ENCODE data around the gene LMF2. TPM values are rescaled to one million over a fixed set of nuclear protein-coding genes. Genes with fewer than 3 reads are reported as not detected.

LMF2 gene
- total RNA-seq, 2 experiments from 2014 or later, result 107 to 114 TPM

DNA sequence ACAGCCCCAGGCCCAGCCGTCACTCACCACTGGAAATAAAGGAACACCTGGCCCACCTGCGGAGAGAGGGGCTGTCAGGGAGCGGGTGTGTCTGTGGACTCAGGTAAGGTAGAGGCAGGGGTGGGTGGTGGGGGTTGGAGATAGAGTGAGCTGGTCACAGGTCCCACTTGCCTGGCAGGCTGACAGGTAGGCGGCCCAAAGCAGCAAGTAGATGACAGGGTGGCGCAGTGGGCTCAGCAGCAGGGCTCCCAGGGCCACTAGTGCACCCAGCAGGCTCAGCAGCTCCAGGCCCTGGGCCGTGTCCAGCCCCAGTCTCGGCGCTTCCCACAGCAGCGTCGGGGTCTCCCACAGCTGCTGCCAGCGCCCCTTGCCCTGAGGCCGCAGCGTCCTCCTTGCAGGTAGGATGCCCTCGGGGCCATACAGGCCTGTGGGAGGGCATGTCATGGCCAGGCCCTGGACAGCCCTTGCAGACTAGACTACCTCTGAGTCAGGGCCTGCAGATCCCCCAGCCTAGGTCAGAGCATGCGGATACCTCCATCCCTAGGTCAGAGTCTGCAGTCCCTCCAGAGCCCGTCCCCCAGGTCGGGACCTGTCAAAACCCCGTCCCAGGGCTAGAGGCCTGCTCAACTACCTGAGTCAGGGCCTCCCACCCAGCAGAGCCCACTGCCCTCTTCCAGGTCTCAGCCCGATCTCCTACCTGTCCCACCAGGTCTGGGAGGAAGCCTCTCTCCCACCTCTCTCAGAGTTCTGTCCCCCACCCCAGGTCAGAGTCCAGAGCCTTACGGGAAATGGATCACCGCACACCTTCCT, 686 bp downstream of the LMF2 start:
- H3K27ac ChIP-seq (ENCODE audit: low read depth in 1 of 2, low read length in 2 of 2), result peak overlapping the region; percentile 89 to 92
- H3K36me3 ChIP-seq (ENCODE audit: insufficient read depth, low read length), result peaks cover 37% of the 10 kb centered on the region
- TF ChIP-seq, protein P1, sequence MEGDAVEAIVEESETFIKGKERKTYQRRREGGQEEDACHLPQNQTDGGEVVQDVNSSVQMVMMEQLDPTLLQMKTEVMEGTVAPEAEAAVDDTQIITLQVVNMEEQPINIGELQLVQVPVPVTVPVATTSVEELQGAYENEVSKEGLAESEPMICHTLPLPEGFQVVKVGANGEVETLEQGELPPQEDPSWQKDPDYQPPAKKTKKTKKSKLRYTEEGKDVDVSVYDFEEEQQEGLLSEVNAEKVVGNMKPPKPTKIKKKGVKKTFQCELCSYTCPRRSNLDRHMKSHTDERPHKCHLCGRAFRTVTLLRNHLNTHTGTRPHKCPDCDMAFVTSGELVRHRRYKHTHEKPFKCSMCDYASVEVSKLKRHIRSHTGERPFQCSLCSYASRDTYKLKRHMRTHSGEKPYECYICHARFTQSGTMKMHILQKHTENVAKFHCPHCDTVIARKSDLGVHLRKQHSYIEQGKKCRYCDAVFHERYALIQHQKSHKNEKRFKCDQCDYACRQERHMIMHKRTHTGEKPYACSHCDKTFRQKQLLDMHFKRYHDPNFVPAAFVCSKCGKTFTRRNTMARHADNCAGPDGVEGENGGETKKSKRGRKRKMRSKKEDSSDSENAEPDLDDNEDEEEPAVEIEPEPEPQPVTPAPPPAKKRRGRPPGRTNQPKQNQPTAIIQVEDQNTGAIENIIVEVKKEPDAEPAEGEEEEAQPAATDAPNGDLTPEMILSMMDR (IDR thresholded peaks at IDR 0.05), result no peak
- intact Hi-C loops (cut with DNase I, micrococcal nuclease), result loop anchor here (1.0 to 10.0 kb wide), 5 partner anchors 30 to 162 kb away; partner anchors contain the start of gene PPP6R2 (in 1 of the 2)
- ChIA-PET POLR2A (interaction anchor here (1.1 to 4.9 kb wide), 12 partner anchors 12 to 115 kb away, joined by 3 to 250 read pairs (median 18); partner anchors contain the start of genes CHKB, SCO2, SYCE3 and TYMP), CTCF (interaction anchor here (2.0 to 3.6 kb wide), 4 partner anchors 19 to 114 kb away, joined by 5 to 42 read pairs (median 16); partner anchors contain the start of genes SCO2 and SYCE3)
- Mint-ChIP-seq H3K9me3 (no peaks in the 10 kb centered on the region), H3K27ac (peak overlapping the region; percentile 89), H3K36me3 (ENCODE audit: low read depth) (peaks cover 15% of the 10 kb centered on the region), H3K4me1 (ENCODE audit: low read depth) (peaks cover 21% of the 10 kb centered on the region), H3K4me3 (peak overlapping the region; percentile 94), H3K27me3 (no peaks in the 10 kb centered on the region)
- ATAC-seq (ENCODE audit: poor library complexity), result no peak
- H3K4me1 ChIP-seq (ENCODE audit: insufficient read depth, low read length), result peaks cover 38% of the 10 kb centered on the region
- no peaks in the 10 kb centered on the region for H3K9me3 ChIP-seq (ENCODE audit: control insufficient read depth in 1 of 2, insufficient read depth in 1 of 2, low read length in 2 of 2)
- DNase-seq, result peak in 1 of 14 experiments; percentile 17
- H3K4me3 ChIP-seq (ENCODE audit: low read length), result peak overlapping the region; percentile 92
- no peaks in the 10 kb centered on the region for H3K27me3 ChIP-seq (ENCODE audit: control insufficient read depth in 1 of 2, insufficient read depth in 2 of 2, low read length in 2 of 2)

DNA sequence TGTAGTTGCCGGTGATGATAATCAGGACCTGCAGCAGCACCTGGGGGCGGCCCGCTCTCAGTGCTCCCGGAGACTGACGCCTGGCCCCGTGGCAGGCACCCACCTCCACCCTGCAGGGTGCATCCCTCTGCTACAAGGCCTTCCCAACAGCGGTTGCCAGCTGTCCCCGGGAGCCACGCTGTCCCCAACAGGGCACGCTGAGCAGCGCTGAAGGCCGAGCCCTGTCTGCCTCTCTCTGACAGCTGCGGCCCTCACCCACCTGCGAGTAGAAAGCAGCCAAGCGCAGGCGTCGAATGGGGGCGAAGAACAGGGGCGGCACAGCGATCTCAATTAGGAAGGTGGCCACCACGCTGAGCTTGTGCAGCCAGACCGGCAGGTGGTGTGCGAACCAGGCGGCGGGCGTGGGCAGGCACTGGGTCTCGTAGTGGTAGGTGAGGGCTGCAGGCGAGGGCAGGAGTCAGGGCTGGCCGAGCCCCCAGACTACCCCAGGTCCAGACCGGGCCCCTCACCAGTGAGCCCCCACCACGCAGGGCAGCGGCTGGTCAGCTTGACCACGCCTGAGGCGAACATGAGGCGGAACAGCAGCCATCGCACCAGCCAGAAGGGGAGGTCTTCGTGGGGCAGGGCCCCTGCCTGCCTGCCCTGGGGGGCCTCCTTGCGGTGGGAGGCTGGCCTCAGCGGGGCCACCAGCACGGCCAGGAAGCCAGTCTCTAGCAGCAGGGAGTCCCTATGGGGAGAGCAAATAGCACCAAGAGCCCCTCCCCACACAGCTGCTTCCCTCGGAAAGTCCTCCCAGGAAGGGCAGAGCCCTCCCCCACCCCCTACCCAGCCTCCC, 1.5 kb downstream of the LMF2 start:
- POLR2A ChIA-PET, result interaction anchor here (1.4 to 4.9 kb wide), 2 partner anchors 19 to 115 kb away, joined by 3 to 250 read pairs; partner anchors contain the start of gene SCO2
- intact Hi-C loops (cut with DNase I, micrococcal nuclease), result loop anchor here (2.0 to 10.0 kb wide), 4 partner anchors 29 to 161 kb away; partner anchors contain the start of gene PPP6R2 (in 1 of the 2)

More for the DNA sequence above, 1.5 kb downstream of the LMF2 start:
- peak overlapping the region; percentile 89 for H3K27ac Mint-ChIP-seq
- Histone ChIP-seq H3K27me3 (ENCODE audit: control insufficient read depth in 1 of 2, insufficient read depth in 2 of 2, low read length in 2 of 2) (no peaks in the 10 kb centered on the region), H3K27ac (ENCODE audit: low read depth in 1 of 2, low read length in 2 of 2) (peak overlapping the region; percentile 2 to 89), H3K9me3 (ENCODE audit: control insufficient read depth in 1 of 2, insufficient read depth in 1 of 2, low read length in 2 of 2) (no peaks in the 10 kb centered on the region), H3K4me1 (ENCODE audit: insufficient read depth, low read length) (peaks cover 38% of the 10 kb centered on the region), H3K36me3 (ENCODE audit: insufficient read depth, low read length) (peaks cover 37% of the 10 kb centered on the region), H3K4me3 (ENCODE audit: low read length) (peak overlapping the region; percentile 92)
- peak overlapping the region; percentile 45 for H3K4me3 Mint-ChIP-seq
- no peaks in the 10 kb centered on the region for H3K27me3 Mint-ChIP-seq
- peak in 1 of 14 experiments; percentile 51 for DNase-seq
- CTCF ChIA-PET, result no interaction called here
- peaks cover 21% of the 10 kb centered on the region for H3K4me1 Mint-ChIP-seq (ENCODE audit: low read depth)
- TF ChIP-seq, protein P1 (IDR thresholded peaks at IDR 0.05), result no peak
- ATAC-seq (ENCODE audit: poor library complexity), result no peak
- H3K36me3 Mint-ChIP-seq (ENCODE audit: low read depth), result peaks cover 15% of the 10 kb centered on the region
- no peaks in the 10 kb centered on the region for H3K9me3 Mint-ChIP-seq
